Measurements from ENCODE around the gene ZNF497.
"Not testable (repeated sequence)": the region's sequence is repeated elsewhere in the genome, so short reads cannot be mapped to it uniquely, and the experiment has no call there.

The ZNF497 gene

DNA sequence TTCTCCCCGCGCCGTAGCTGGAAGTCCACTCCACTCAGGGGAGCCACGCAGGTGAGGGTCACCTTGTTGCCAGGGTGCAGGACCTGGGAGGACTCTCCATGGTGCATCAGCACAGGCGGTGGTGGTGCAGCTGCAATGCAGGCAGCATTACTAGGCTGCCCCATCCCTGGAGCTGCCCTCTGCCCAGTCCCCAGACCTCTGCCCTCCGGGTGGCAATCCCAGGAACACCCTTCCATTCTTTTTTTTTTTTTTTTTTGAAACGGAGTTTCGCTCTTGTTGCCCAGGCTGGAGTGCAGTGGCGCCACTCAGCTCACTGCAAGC is 11.0 kb downstream of the ZNF497 start:
- Histone ChIP-seq H3K27me3 (replicated peaks; ENCODE audit: control insufficient read depth, insufficient read depth, low read length) (no peaks in the 10 kb centered on the region), H3K36me3 (ENCODE audit: control insufficient read depth, insufficient read depth, low read length) (peaks cover 2% of the 10 kb centered on the region), H3K4me3 (replicated peaks; ENCODE audit: low read depth, low read length) (no peak overlapping the region)
- TF ChIP-seq, protein P1, sequence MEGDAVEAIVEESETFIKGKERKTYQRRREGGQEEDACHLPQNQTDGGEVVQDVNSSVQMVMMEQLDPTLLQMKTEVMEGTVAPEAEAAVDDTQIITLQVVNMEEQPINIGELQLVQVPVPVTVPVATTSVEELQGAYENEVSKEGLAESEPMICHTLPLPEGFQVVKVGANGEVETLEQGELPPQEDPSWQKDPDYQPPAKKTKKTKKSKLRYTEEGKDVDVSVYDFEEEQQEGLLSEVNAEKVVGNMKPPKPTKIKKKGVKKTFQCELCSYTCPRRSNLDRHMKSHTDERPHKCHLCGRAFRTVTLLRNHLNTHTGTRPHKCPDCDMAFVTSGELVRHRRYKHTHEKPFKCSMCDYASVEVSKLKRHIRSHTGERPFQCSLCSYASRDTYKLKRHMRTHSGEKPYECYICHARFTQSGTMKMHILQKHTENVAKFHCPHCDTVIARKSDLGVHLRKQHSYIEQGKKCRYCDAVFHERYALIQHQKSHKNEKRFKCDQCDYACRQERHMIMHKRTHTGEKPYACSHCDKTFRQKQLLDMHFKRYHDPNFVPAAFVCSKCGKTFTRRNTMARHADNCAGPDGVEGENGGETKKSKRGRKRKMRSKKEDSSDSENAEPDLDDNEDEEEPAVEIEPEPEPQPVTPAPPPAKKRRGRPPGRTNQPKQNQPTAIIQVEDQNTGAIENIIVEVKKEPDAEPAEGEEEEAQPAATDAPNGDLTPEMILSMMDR (IDR thresholded peaks at IDR 0.05; ENCODE audit: insufficient read depth, low read length, poor library complexity, severe bottlenecking), result no peak
- DNase-seq (ENCODE audit: extremely low read depth, insufficient read length), result no peak

DNA sequence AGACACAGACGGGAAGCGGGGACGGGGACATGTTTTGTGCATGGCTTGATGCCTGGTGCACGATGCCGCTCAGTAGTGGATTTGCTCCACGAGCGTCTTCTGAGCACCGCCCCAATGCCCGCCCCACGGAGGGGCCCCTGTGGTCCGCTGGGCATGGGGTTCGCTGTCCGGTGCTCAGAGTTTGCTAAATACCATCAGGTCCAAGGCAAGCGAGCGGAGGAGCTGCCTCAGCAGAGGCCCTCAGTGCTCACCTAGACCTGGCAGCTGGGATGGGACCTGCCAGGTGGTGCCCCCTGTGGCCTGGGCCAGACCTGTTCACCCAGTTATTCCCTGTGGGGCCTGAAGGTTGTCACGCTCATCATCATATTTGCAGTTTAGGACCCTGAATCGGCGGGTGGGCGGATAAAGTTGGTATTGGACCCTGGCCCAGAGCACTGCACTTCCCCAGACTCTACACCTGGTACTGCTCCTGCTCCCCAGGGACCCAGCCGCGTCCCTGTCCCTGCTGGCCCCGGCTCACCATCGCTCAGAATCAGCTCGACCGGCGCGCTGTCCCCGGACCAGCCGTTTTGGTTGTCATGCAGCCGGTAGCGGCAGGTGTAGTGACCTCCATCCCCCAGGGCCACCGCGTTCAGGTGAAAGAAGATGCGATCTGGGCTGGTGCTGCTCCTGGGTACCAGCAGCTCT is 11.5 kb downstream of the ZNF497 start:
- no peaks in the 10 kb centered on the region for H3K27me3 ChIP-seq (replicated peaks; ENCODE audit: control insufficient read depth, insufficient read depth, low read length)
- DNase-seq (ENCODE audit: extremely low read depth, insufficient read length), result no peak
- peaks cover 2% of the 10 kb centered on the region for H3K36me3 ChIP-seq (ENCODE audit: control insufficient read depth, insufficient read depth, low read length)
- no peak overlapping the region for H3K4me3 ChIP-seq (replicated peaks; ENCODE audit: low read depth, low read length)
- TF ChIP-seq, protein P1 (IDR thresholded peaks at IDR 0.05; ENCODE audit: insufficient read depth, low read length, poor library complexity, severe bottlenecking), result no peak

DNA sequence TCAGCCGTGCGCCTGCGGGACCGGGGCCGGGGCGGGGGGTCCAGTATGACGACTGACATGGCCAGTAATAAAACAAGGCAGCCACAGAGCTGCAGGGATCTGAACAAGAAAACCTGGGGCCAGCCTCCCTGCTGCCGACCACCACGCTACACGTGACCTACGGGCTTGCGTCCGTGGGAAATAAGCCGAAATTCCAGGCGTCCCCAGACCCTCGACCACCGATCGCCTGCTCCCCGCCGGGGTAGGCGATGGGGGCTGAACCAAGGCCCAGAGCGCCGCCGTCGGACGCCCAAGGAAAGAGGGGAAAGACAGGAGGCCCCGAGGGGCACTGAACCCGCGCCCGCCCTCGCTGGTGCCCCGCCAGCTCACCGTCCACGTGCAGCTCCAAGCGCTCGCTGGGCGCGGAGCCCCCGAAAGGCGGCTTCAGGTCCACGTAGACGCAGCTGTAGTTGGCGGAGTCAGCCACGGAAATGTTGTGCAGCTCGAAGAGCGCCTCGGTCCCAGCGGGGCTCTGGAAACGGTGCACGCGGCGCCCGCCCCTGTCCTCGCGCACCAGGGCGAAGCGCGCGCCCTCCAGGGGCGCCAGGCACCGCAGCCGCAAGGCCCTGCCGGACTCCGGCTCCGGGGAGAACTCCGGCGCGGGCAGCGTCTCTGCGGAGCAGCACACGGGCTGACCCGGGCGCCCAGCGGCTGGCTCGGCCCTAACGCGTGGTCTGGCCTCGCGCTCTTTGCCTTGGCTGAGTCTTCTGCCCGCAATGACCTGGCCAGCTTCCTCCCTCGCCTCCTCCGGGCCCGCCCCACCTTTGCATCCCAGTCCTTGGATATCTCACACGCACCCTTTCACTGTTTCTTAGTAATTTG is 12.3 kb downstream of the ZNF497 start:
- no peak for DNase-seq (ENCODE audit: extremely low read depth, insufficient read length)
- TF ChIP-seq, protein P1 (IDR thresholded peaks at IDR 0.05; ENCODE audit: insufficient read depth, low read length, poor library complexity, severe bottlenecking), result no peak
- no peaks in the 10 kb centered on the region for H3K27me3 ChIP-seq (replicated peaks; ENCODE audit: control insufficient read depth, insufficient read depth, low read length)
- peaks cover 2% of the 10 kb centered on the region for H3K36me3 ChIP-seq (ENCODE audit: control insufficient read depth, insufficient read depth, low read length)
- no peak overlapping the region for H3K4me3 ChIP-seq (replicated peaks; ENCODE audit: low read depth, low read length)

DNA sequence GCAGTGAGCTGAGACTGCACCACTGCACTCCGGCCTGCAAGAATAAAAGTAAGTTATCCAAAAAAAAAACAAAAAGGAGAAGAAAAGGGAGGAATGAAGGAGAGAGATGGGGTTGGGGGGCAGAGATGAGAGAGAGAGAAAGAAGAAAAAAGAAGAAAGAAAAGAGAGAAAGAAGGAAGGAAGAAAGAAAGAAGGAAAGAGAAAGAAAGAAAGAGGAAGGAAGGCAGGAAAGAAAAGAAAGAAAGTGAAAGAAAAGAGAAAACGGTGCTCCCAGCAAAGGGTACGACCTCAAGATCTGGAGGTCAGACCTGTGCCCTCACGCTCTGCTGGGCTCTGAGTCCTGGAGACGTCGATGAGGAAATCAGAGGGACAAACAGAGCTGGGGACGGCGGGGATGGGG is 13.0 kb downstream of the ZNF497 start:
- Histone ChIP-seq H3K4me3 (replicated peaks; ENCODE audit: low read depth, low read length) (no peak overlapping the region), H3K36me3 (ENCODE audit: control insufficient read depth, insufficient read depth, low read length) (peaks cover 2% of the 10 kb centered on the region), H3K27me3 (replicated peaks; ENCODE audit: control insufficient read depth, insufficient read depth, low read length) (no peaks in the 10 kb centered on the region)
- DNase-seq (ENCODE audit: extremely low read depth, insufficient read length), result no peak
- TF ChIP-seq, protein P1 (IDR thresholded peaks at IDR 0.05; ENCODE audit: insufficient read depth, low read length, poor library complexity, severe bottlenecking), result no peak

DNA sequence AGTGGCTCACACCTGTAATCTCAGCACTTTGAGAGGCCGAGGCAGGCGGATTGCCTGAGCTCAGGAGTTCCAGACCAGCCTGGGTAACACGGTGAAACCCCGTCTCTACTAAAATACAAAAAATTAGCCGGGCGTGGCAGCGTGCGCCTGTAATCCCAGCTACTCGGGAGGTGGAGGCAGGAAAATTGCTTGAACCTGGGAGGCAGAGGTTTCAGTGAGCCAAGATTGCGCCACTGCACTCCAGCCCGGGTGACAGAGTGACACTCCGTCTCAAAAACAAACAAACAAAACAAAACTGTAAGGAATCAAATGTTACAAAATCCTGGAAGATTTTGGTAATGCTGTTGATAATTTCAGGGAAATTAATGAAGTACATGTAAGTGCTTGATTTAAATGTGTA is 14.5 kb downstream of the ZNF497 start:
- not testable (repeated sequence) for DNase-seq (ENCODE audit: extremely low read depth, insufficient read length); H3K36me3 ChIP-seq (ENCODE audit: control insufficient read depth, insufficient read depth, low read length); H3K27me3 ChIP-seq (replicated peaks; ENCODE audit: control insufficient read depth, insufficient read depth, low read length)
- H3K4me3 ChIP-seq (replicated peaks; ENCODE audit: low read depth, low read length), result peak overlapping the region; percentile 84

Measured in GM06990 (cell line).